ENCODE results near the gene GPRC5D. TPM values are rescaled to one million over a fixed set of nuclear protein-coding genes. Genes with fewer than 3 reads are reported as not detected.

The GPRC5D gene
- total RNA-seq, 6 donors from 2014 or later = 0.66 to 2.1 TPM; not detected in 4

GRCh38 chr12:12976366-12976765, 24.4 kb upstream of the GPRC5D start:
- TF ChIP-seq, protein P1, sequence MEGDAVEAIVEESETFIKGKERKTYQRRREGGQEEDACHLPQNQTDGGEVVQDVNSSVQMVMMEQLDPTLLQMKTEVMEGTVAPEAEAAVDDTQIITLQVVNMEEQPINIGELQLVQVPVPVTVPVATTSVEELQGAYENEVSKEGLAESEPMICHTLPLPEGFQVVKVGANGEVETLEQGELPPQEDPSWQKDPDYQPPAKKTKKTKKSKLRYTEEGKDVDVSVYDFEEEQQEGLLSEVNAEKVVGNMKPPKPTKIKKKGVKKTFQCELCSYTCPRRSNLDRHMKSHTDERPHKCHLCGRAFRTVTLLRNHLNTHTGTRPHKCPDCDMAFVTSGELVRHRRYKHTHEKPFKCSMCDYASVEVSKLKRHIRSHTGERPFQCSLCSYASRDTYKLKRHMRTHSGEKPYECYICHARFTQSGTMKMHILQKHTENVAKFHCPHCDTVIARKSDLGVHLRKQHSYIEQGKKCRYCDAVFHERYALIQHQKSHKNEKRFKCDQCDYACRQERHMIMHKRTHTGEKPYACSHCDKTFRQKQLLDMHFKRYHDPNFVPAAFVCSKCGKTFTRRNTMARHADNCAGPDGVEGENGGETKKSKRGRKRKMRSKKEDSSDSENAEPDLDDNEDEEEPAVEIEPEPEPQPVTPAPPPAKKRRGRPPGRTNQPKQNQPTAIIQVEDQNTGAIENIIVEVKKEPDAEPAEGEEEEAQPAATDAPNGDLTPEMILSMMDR (IDR thresholded peaks at IDR 0.05) = no peak
- TF ChIP-seq POLR2AphosphoS5 (IDR thresholded peaks at IDR 0.05) (no peak), POLR2A (IDR thresholded peaks at IDR 0.05) (no peak), EP300 (IDR thresholded peaks at IDR 0.05) (no peak)
- Histone ChIP-seq H3K36me3 (peaks cover 5 to 80% (median 37%) of the 10 kb centered on the region in 4 donors), H3K9me3 (peaks cover 0 to 7% (median 3%) of the 10 kb centered on the region in 4 donors), H3K4me3 (no peak overlapping the region), H3K27ac (peak overlapping the region in 1 of 4 donors; percentile 4), H3K27me3 (no peaks in the 10 kb centered on the region), H3K4me1 (peaks cover 0 to 4% (median 1%) of the 10 kb centered on the region in 4 donors)
- ATAC-seq (ENCODE audit: low FRiP score in 2 of 2) = peak in 1 of 2 donors; percentile 81
- WGBS, 2 donors = 86 to 92% methylated on average over 2 of the region's 2 CpGs
- DNase-seq = no peak

DNA sequence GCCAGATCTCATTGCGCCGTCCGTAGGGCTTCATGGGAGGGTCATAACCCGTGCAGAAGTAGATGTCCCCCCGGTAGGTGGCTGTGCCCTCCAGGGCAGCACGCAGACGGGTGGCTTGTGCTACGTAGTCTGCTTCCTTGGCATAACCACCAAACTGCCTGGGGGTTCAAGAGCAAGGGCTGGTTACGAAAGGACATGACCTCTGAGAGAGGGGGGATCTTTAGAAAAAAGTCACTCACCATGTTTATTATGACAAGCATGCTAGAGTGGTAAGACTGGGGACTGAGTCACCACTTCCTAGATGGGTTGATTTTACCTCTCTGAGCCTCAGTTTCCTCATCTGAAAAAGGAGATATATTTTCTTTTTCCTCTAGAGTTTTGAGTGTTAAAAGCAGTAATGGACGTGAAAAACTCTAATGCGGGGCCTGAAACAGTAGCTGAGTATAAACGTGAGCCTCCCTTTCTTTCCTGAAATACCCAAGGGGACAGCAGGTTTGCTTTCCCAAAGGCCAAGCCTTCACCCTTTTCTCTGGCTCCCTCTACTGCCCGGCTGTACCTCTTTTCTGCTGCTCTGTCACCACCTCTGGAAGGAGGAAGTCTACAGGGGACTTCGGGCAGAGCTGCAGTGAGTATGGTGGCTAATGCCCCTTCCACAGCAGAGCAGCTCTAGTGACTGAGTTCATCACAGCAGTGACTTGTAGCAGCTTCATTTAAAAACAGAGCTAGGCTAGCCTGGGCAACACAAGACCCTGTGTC, 23.5 kb upstream of the GPRC5D start:
- peak overlapping the region in 2 of 4 donors; percentile 4 to 17 for H3K27ac ChIP-seq
- H3K9me3 ChIP-seq = peaks cover 0 to 7% (median 3%) of the 10 kb centered on the region in 4 donors
- WGBS, 2 donors = 79 to 90% methylated on average over 10 to 14 of the region's 14 CpGs
- DNase-seq (peak; percentile 33 to 36), ATAC-seq (ENCODE audit: low FRiP score in 2 of 2) (peak; percentile 25 to 37)
- peaks cover 0 to 4% (median 1%) of the 10 kb centered on the region in 4 donors for H3K4me1 ChIP-seq
- H3K27me3 ChIP-seq = no peaks in the 10 kb centered on the region
- TF ChIP-seq POLR2A (IDR thresholded peaks at IDR 0.05) = no peak
- TF ChIP-seq, protein P1 (IDR thresholded peaks at IDR 0.05) = peak in 2 of 6 experiments; percentile 12 to 21
- TF ChIP-seq EP300 (IDR thresholded peaks at IDR 0.05) = no peak
- no peak for TF ChIP-seq POLR2AphosphoS5 (IDR thresholded peaks at IDR 0.05)
- peaks cover 5 to 77% (median 30%) of the 10 kb centered on the region in 4 donors for H3K36me3 ChIP-seq
- no peak overlapping the region for H3K4me3 ChIP-seq

GRCh38 chr12:12974211-12974610, 22.2 kb upstream of the GPRC5D start:
- H3K27me3 ChIP-seq = no peaks in the 10 kb centered on the region
- TF ChIP-seq POLR2AphosphoS5 (IDR thresholded peaks at IDR 0.05) (no peak), POLR2A (IDR thresholded peaks at IDR 0.05) (no peak), EP300 (IDR thresholded peaks at IDR 0.05) (no peak)
- TF ChIP-seq, protein P1 (IDR thresholded peaks at IDR 0.05) = no peak
- ATAC-seq (ENCODE audit: low FRiP score in 2 of 2) = no peak
- no peak for DNase-seq
- H3K27ac ChIP-seq = no peak overlapping the region
- H3K9me3 ChIP-seq = peaks cover 0 to 7% (median 3%) of the 10 kb centered on the region in 4 donors
- H3K36me3 ChIP-seq = peaks cover 5 to 73% (median 24%) of the 10 kb centered on the region in 4 donors
- H3K4me3 ChIP-seq = no peak overlapping the region
- WGBS, 2 donors = 91 to 94% methylated on average over 4 of the region's 4 CpGs
- peaks cover 0 to under 1% (median 0%) of the 10 kb centered on the region in 4 donors for H3K4me1 ChIP-seq

DNA sequence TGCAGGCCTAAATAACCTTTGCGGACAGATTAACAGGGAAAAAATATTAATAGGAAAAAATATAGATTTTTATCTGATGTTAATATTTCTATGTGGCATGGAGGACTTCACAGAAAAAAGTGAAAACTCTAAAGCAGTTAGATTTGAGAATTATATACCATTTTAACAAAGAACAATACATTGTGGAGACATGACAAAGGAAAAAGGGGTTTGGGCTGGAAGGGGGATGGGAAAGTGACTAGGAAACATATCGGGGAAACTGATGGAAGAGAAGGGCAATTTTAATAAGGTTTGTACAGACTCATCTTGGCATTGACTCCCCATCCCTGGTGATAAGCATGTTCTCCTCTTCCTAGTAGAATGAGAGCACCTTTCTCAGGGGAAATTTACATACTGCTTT, 21.0 kb upstream of the GPRC5D start:
- 87 to 99% methylated on average over 2 of the region's 2 CpGs for WGBS, 2 donors
- no peak overlapping the region for H3K27ac ChIP-seq
- H3K27me3 ChIP-seq = no peaks in the 10 kb centered on the region
- H3K36me3 ChIP-seq = peaks cover 5 to 73% (median 23%) of the 10 kb centered on the region in 4 donors
- peaks cover 0 to 7% (median 3%) of the 10 kb centered on the region in 4 donors for H3K9me3 ChIP-seq
- no peak overlapping the region for H3K4me3 ChIP-seq
- no peak for ATAC-seq (ENCODE audit: low FRiP score in 2 of 2)
- DNase-seq = no peak
- H3K4me1 ChIP-seq = no peaks in the 10 kb centered on the region
- TF ChIP-seq, protein P1 (IDR thresholded peaks at IDR 0.05) = no peak
- TF ChIP-seq POLR2A (IDR thresholded peaks at IDR 0.05) (no peak), POLR2AphosphoS5 (IDR thresholded peaks at IDR 0.05) (no peak), EP300 (IDR thresholded peaks at IDR 0.05) (no peak)
